A673 (cell line): ENCODE measurements around the gene LRP1B.

Source experiments
- CTCF ChIP-seq: fragments of 300-800, 200-600 bp; sonication (generic); conservative IDR thresholded peaks from 2 replicates; pipeline ENCODE4 v1.5.1; 2017; ENCODE audit warnings: low read depth, mild to moderate bottlenecking, antibody characterized with exemption, low read length, moderate library complexity, mixed read lengths
- EZH2 ChIP-seq: fragments of 200-600 bp; sonication (generic); IDR thresholded peaks from 2 replicates; pipeline ENCODE4 v1.6.1; 2017; ENCODE audit warnings: borderline replicate concordance, low read depth, mild to moderate bottlenecking, mixed read lengths, antibody characterized with exemption, low read length; ENCODE audit not compliant: poor library complexity, severe bottlenecking

- TF ChIP-seq CTCF (no peak), EZH2 (no peak)
Measured at GRCh38 chr2:142042536-142043199, 88.1 kb downstream of the LRP1B start.
